Measurements from ENCODE around the gene FAM229B. TPM values are rescaled to one million over a fixed set of nuclear protein-coding genes. Genes with fewer than 3 reads are reported as not detected.

FAM229B gene
- total and polyA plus RNA-seq, 2 donors (not counting 1 experiment from before 2014, with no cell fraction given), result 20.3 to 23.8 TPM

- TF ChIP-seq, protein P1, sequence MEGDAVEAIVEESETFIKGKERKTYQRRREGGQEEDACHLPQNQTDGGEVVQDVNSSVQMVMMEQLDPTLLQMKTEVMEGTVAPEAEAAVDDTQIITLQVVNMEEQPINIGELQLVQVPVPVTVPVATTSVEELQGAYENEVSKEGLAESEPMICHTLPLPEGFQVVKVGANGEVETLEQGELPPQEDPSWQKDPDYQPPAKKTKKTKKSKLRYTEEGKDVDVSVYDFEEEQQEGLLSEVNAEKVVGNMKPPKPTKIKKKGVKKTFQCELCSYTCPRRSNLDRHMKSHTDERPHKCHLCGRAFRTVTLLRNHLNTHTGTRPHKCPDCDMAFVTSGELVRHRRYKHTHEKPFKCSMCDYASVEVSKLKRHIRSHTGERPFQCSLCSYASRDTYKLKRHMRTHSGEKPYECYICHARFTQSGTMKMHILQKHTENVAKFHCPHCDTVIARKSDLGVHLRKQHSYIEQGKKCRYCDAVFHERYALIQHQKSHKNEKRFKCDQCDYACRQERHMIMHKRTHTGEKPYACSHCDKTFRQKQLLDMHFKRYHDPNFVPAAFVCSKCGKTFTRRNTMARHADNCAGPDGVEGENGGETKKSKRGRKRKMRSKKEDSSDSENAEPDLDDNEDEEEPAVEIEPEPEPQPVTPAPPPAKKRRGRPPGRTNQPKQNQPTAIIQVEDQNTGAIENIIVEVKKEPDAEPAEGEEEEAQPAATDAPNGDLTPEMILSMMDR (conservative IDR thresholded peaks at IDR 0.05 in 1 of 2, IDR thresholded peaks at IDR 0.05 in 1 of 2; ENCODE audit: low read depth in 1 of 2, low read length in 2 of 2), result no peak
- TF ChIP-seq EZH2 (IDR thresholded peaks at IDR 0.05; ENCODE audit: low read length, missing control alignments), result no peak
- Histone ChIP-seq H3K4me3 (replicated peaks in 1 of 4; ENCODE audit: control extremely low read depth in 1 of 4, insufficient read depth in 1 of 4, low read depth in 3 of 4, low read length in 4 of 4) (no peak overlapping the region), H3K27ac (ENCODE audit: insufficient read depth, low read length) (no peak overlapping the region), H4K20me1 (ENCODE audit: control insufficient read depth, extremely low read depth, insufficient read depth, low read length) (no peaks in the 10 kb centered on the region), H2AFZ (ENCODE audit: low read length) (no peak overlapping the region), H3K9me3 (ENCODE audit: control insufficient read depth, insufficient read depth, low read depth, low read length) (no peaks in the 10 kb centered on the region), H3K4me2 (ENCODE audit: extremely low read depth, insufficient read depth, low read length) (no peak overlapping the region), H3K36me3 (ENCODE audit: control insufficient read depth, insufficient read depth, low read length) (peaks cover 11% of the 10 kb centered on the region), H3K9ac (ENCODE audit: insufficient read depth, low read length) (no peak overlapping the region), H3K27me3 (ENCODE audit: control insufficient read depth, insufficient read depth, low read length) (no peaks in the 10 kb centered on the region), H3K4me1 (ENCODE audit: control insufficient read depth, extremely low read depth, insufficient read depth, low read length) (peaks cover 6% of the 10 kb centered on the region), H3K79me2 (ENCODE audit: control insufficient read depth, insufficient read depth, low read length) (no peaks in the 10 kb centered on the region)
- no peak for DNase-seq (ENCODE audit: low read depth in 2 of 2)
Observed at GRCh38 chr6:112148103-112148502, 60.7 kb downstream of the FAM229B start.

DNA sequence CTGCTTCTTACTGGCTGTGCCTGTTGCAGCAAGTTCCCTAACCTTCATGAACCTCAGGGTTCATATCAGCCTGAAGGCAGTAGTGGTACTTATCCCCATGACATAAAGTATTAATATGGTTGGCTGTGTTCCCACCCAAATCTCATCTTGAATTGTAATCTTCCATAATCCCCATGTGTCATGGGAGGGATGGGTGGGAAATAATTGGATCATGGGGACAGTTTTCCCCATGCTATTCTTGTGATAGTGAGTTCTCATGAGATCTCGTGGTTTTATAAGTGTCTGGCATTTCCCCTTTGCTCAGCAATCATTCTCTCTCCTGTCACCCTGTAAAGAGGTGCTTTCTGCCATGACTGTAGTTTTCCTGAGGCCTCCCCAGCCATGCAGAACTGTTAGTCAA lies 61.8 kb downstream of the FAM229B start:
- Histone ChIP-seq H3K9me3 (ENCODE audit: control insufficient read depth, insufficient read depth, low read depth, low read length) (no peaks in the 10 kb centered on the region), H4K20me1 (ENCODE audit: control insufficient read depth, extremely low read depth, insufficient read depth, low read length) (no peaks in the 10 kb centered on the region), H2AFZ (ENCODE audit: low read length) (no peak overlapping the region), H3K4me2 (ENCODE audit: extremely low read depth, insufficient read depth, low read length) (no peak overlapping the region), H3K9ac (ENCODE audit: insufficient read depth, low read length) (no peak overlapping the region), H3K4me3 (replicated peaks in 1 of 4; ENCODE audit: control extremely low read depth in 1 of 4, insufficient read depth in 1 of 4, low read depth in 3 of 4, low read length in 4 of 4) (no peak overlapping the region), H3K27me3 (ENCODE audit: control insufficient read depth, insufficient read depth, low read length) (no peaks in the 10 kb centered on the region), H3K79me2 (ENCODE audit: control insufficient read depth, insufficient read depth, low read length) (no peaks in the 10 kb centered on the region), H3K4me1 (ENCODE audit: control insufficient read depth, extremely low read depth, insufficient read depth, low read length) (peaks cover 10% of the 10 kb centered on the region), H3K27ac (ENCODE audit: insufficient read depth, low read length) (peak overlapping the region; percentile 55), H3K36me3 (ENCODE audit: control insufficient read depth, insufficient read depth, low read length) (peaks cover 10% of the 10 kb centered on the region)
- TF ChIP-seq, protein P1 (conservative IDR thresholded peaks at IDR 0.05 in 1 of 2, IDR thresholded peaks at IDR 0.05 in 1 of 2; ENCODE audit: low read depth in 1 of 2, low read length in 2 of 2), result no peak
- no peak for TF ChIP-seq EZH2 (IDR thresholded peaks at IDR 0.05; ENCODE audit: low read length, missing control alignments)
- no peak for DNase-seq (ENCODE audit: low read depth in 2 of 2)

DNA sequence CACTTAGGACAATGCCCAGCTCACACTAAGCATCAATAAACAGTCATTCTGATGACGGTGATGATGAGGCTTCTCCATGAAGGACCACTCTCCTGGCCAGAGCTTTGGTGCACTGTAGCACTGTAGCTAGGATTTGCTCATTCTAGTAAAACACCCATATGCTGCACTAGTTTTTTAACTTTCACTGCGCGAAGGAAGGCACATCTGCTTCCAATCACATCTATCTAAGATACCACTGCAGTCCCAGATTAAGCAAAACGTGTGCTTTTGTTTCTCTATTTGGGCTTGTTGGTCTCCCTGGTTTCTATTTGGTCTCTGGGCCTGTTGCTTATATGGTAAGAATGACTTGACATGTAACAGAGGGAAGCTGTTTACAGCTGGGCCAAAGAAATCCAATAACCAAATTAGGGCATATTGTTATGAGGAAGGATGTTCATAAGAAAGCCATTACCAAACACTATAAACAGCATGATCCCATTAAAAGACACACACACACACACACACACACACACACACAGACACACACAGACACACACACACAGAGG lies 62.4 kb downstream of the FAM229B start:
- Histone ChIP-seq H3K9me3 (ENCODE audit: control insufficient read depth, insufficient read depth, low read depth, low read length) (no peaks in the 10 kb centered on the region), H4K20me1 (ENCODE audit: control insufficient read depth, extremely low read depth, insufficient read depth, low read length) (no peaks in the 10 kb centered on the region), H3K79me2 (ENCODE audit: control insufficient read depth, insufficient read depth, low read length) (no peaks in the 10 kb centered on the region), H3K4me3 (replicated peaks in 1 of 4; ENCODE audit: control extremely low read depth in 1 of 4, insufficient read depth in 1 of 4, low read depth in 3 of 4, low read length in 4 of 4) (no peak overlapping the region), H2AFZ (ENCODE audit: low read length) (no peak overlapping the region), H3K27ac (ENCODE audit: insufficient read depth, low read length) (peak overlapping the region; percentile 55), H3K4me1 (ENCODE audit: control insufficient read depth, extremely low read depth, insufficient read depth, low read length) (peaks cover 10% of the 10 kb centered on the region), H3K27me3 (ENCODE audit: control insufficient read depth, insufficient read depth, low read length) (no peaks in the 10 kb centered on the region), H3K9ac (ENCODE audit: insufficient read depth, low read length) (no peak overlapping the region), H3K36me3 (ENCODE audit: control insufficient read depth, insufficient read depth, low read length) (peaks cover 10% of the 10 kb centered on the region), H3K4me2 (ENCODE audit: extremely low read depth, insufficient read depth, low read length) (peak overlapping the region; percentile 44)
- TF ChIP-seq, protein P1 (conservative IDR thresholded peaks at IDR 0.05 in 1 of 2, IDR thresholded peaks at IDR 0.05 in 1 of 2; ENCODE audit: low read depth in 1 of 2, low read length in 2 of 2), result no peak
- no peak for TF ChIP-seq EZH2 (IDR thresholded peaks at IDR 0.05; ENCODE audit: low read length, missing control alignments)
- DNase-seq (ENCODE audit: low read depth in 2 of 2), result peak; percentile 43 to 91
